NB4 (cell line): ENCODE measurements around the gene SHISAL1.

ENCODE experiments used
- DNase-seq: peaks from one replicate; pipeline ENCODE4 v3.0.0; 2010; ENCODE audit warnings: low read depth
- H3K4me3 ChIP-seq: one replicate; pipeline ENCODE4 v1.5.1; 2011; ENCODE audit warnings: mild to moderate bottlenecking, low read depth, low read length, moderate library complexity
- CTCF ChIP-seq: IDR thresholded peaks from one replicate; pipeline ENCODE4 v1.5.1; 2012; ENCODE audit warnings: low read depth, low read length
- MAX ChIP-seq: IDR thresholded peaks from 2 replicates; pipeline ENCODE4 v1.6.1; 2011; ENCODE audit warnings: low read depth, low read length
- MYC ChIP-seq: IDR thresholded peaks from 2 replicates; pipeline ENCODE4 v1.6.1; 2011; ENCODE audit warnings: low read depth, low read length
- POLR2A ChIP-seq: IDR thresholded peaks from 2 replicates; pipeline ENCODE4 v1.6.1; 2011; ENCODE audit warnings: mild to moderate bottlenecking; ENCODE audit not compliant: insufficient read length; ENCODE audit errors: extremely low read depth

The SHISAL1 gene

GRCh38 chr22:44218071-44218470 lies 94.7 kb downstream of the SHISAL1 start:
- TF ChIP-seq MAX (no peak), CTCF (no peak), POLR2A (no peak), MYC (no peak)
- DNase-seq = no peak
- H3K4me3 ChIP-seq = no peak overlapping the region

GRCh38 chr22:44217346-44217745 lies 95.4 kb downstream of the SHISAL1 start:
- no peak for DNase-seq
- no peak for TF ChIP-seq MAX
- TF ChIP-seq MYC = no peak
- no peak for TF ChIP-seq POLR2A
- no peak for TF ChIP-seq CTCF
- no peak overlapping the region for H3K4me3 ChIP-seq

- H3K4me3 ChIP-seq = no peak overlapping the region
- TF ChIP-seq CTCF (no peak), MYC (no peak), MAX (no peak), POLR2A (no peak)
- DNase-seq = no peak
Measured at GRCh38 chr22:44215287-44215686, 97.5 kb downstream of the SHISAL1 start.

GRCh38 chr22:44214764-44215163 lies 98.0 kb downstream of the SHISAL1 start:
- DNase-seq = no peak
- TF ChIP-seq CTCF (no peak), MYC (no peak), POLR2A (no peak), MAX (no peak)
- H3K4me3 ChIP-seq = no peak overlapping the region

GRCh38 chr22:44214187-44214586 lies 98.6 kb downstream of the SHISAL1 start:
- no peak for DNase-seq
- TF ChIP-seq CTCF (no peak), MYC (no peak), POLR2A (no peak), MAX (no peak)
- no peak overlapping the region for H3K4me3 ChIP-seq

- no peak for DNase-seq
- no peak for TF ChIP-seq CTCF
- TF ChIP-seq POLR2A = no peak
- no peak for TF ChIP-seq MAX
- TF ChIP-seq MYC = no peak
- H3K4me3 ChIP-seq = no peak overlapping the region
Measured at GRCh38 chr22:44213489-44214043, 99.2 kb downstream of the SHISAL1 start.
